SU-DHL-6 (cell line): ENCODE measurements around the gene GPR176.

Experiments
- EZH2phosphoT487 ChIP-seq: fragments of 200-600 bp; sonication (generic), shearing (Covaris generic); conservative IDR thresholded peaks from 2 replicates; pipeline ENCODE4 v1.6.1; 2018; ENCODE audit warnings: mild to moderate bottlenecking, antibody characterized with exemption, low read length, moderate library complexity, mixed read lengths
- TF ChIP-seq, protein P1 (sequence below): fragments of 200-600 bp; sonication (generic); IDR thresholded peaks from one replicate; pipeline ENCODE4 v1.5.1; 2017; ENCODE audit warnings: antibody characterized with exemption, mild to moderate bottlenecking, low read length, moderate library complexity; ENCODE audit not compliant: insufficient read depth, poor library complexity, severe bottlenecking

DNA sequence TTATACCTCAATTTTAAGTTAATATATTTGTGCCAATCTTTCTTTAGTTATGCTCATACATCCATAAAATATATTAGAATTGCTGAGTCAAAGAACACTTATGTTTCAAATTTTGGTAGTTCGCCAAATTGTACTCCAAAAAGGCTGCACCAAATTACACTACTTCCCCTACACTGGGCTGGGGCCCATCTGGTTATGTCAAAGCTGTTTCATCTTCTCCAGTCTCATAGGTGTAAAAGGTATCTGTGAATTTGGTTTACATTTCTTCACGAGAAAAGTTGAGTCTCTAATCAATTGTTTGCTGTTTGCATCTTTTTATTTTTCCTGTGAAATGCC is 138.1 kb downstream of the GPR176 start:
- TF ChIP-seq, protein P1, sequence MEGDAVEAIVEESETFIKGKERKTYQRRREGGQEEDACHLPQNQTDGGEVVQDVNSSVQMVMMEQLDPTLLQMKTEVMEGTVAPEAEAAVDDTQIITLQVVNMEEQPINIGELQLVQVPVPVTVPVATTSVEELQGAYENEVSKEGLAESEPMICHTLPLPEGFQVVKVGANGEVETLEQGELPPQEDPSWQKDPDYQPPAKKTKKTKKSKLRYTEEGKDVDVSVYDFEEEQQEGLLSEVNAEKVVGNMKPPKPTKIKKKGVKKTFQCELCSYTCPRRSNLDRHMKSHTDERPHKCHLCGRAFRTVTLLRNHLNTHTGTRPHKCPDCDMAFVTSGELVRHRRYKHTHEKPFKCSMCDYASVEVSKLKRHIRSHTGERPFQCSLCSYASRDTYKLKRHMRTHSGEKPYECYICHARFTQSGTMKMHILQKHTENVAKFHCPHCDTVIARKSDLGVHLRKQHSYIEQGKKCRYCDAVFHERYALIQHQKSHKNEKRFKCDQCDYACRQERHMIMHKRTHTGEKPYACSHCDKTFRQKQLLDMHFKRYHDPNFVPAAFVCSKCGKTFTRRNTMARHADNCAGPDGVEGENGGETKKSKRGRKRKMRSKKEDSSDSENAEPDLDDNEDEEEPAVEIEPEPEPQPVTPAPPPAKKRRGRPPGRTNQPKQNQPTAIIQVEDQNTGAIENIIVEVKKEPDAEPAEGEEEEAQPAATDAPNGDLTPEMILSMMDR, result no peak
- TF ChIP-seq EZH2phosphoT487, result no peak
